GM21526 (cell line): ENCODE results near the gene CNOT8.
"Not testable (repeated sequence)": the region's sequence is repeated elsewhere in the genome, so short reads cannot be mapped to it uniquely, and the experiment has no call there.

Experiments used
- ATAC-seq: cut with Tn5 transposase; IDR thresholded peaks from one replicate; pipeline ENCODE4 v1.9.1; 2021; ENCODE audit warnings: moderate library complexity; ENCODE audit not compliant: unreplicated experiment, low FRiP score

Gene CNOT8

DNA sequence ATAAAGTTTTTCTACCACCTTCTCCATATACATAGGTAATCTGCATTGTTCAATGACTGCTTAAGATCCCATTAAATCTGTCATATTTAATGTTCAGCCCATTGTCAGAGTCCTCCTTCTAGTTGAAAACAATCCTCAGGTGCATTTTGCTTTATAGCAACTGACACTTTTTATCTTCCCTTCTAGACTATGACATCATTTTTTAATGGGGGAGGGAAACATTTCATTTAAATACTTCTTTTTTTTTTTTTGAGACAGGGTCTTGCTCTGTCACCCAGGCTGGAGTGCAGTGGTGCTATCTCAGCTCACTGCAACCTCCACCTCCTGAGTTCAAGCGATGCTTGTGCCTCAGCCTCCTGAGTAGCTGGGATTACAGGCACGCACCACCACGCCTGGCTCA, 25.6 kb upstream of the CNOT8 start:
- not testable (repeated sequence) for ATAC-seq

- no peak for ATAC-seq
Observed at GRCh38 chr5:154834053-154834452, 24.4 kb upstream of the CNOT8 start.

DNA sequence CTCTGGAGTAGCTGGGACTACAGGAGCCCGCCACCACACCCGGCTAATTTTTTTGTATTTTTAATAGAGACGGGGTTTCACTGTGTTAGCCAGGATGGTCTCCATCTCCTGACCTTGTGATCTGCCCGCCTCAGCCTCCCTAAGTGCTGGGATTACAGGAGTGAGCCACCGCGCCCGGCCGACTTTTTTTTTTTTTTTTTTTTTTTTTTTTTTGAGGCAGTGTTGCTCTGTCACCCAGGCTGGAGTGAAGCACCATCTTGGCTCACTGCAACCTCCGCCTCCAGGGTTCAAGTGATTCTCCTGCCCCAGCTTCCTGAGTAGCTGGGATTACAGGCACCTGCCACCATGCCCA, 22.8 kb upstream of the CNOT8 start:
- ATAC-seq: not testable (repeated sequence)

- no peak for ATAC-seq
Observed at GRCh38 chr5:154836225-154836624, 22.2 kb upstream of the CNOT8 start.

DNA sequence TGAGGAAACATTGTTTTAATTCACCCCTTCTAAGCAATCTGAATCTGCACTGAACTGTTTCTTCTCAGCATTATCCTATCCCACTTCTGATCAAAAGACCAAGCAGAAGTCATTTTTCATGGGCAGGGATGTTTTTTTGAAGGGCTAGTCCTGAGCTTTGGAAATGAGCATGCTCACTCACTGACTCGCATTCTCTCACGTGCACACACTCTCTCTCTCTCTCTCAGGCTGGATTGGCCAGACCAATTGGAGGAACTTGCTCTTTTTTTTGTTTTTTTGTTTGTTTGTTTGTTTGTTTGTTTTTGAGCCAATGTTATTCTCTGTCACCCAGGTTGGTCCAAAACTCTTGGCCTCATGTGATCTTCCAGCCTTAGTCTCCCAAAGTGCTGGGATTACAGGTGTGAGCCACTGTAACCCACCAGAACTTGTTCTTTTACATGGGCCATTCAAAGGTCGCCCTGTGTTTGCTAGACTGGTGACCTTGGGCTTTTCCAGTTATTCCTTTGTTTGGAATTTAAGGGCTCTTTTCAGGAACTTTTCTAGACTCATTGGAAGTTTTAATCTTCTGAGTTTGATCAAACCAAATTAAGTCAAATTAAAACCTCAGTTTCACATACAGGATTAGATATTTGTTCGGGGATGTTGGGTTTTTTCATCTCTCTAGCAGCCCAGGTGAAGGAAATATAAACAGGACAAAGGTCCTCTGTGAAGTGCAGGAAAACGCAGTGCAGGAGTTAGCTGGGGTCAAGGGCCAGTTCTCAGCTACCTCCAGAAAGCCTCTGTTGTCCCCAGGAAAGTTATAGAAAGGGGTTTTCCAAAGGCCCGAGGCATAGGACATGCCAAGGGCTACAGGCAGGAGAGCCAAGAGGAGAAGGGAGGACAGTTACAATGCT, 21.2 kb upstream of the CNOT8 start:
- no peak for ATAC-seq

DNA sequence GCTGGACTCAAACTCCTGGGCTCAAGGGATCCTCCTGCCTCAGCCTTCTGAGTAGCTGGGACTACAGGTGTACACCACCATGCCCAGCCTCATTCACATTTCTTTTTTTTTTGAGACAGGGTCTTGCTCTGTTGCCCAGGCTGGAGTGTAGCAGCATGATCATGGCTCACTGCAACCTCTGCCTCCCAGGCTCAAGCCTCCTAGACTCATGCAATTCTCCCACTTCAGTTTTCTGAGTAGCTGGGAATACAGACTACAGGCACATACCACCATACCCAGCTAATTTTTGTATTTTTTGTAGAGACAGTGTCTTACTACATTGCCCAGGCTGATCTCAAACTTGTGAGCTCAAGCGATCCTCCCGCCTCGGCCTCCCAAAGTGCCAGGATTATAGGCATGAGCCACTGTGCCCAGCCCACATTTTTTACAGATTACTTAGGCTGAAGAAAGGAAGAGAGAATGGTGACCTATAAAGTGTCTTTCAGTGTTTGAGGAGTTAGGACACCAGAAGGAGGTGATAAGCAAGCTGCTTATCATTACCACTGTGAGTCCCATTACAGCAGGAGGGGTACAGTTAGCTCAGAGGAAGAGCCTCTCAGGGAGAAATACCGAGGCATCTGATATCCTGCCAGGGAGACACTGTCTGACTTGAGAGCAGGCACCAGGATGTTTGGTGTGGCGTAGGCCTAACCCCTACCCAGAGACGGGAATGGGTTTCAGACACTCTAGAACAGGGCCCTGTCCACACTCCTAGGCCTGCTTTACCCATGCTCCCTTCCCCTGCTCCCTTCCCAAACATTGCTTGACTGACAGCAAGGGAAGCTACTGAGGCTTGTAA, 17.8 kb upstream of the CNOT8 start:
- ATAC-seq: no peak

DNA sequence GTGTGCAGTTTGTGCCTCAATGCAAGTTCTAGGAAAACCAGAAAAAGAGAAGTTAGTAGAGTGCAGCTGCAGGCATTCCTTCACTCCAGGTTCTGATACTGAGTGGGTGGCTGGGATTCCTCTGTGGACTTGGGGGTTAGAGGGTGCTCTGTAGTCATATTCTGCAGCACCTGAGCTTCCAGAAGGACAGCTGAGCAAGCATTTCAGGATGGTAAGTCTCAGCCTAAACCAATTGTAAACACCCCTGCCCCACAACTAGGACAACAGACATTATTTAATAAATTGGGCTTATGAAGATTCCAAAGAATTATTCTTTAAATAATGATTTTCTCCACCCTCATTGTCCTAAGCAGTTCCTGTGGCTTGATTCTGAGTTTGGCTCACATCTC, 17.2 kb upstream of the CNOT8 start:
- no peak for ATAC-seq

DNA sequence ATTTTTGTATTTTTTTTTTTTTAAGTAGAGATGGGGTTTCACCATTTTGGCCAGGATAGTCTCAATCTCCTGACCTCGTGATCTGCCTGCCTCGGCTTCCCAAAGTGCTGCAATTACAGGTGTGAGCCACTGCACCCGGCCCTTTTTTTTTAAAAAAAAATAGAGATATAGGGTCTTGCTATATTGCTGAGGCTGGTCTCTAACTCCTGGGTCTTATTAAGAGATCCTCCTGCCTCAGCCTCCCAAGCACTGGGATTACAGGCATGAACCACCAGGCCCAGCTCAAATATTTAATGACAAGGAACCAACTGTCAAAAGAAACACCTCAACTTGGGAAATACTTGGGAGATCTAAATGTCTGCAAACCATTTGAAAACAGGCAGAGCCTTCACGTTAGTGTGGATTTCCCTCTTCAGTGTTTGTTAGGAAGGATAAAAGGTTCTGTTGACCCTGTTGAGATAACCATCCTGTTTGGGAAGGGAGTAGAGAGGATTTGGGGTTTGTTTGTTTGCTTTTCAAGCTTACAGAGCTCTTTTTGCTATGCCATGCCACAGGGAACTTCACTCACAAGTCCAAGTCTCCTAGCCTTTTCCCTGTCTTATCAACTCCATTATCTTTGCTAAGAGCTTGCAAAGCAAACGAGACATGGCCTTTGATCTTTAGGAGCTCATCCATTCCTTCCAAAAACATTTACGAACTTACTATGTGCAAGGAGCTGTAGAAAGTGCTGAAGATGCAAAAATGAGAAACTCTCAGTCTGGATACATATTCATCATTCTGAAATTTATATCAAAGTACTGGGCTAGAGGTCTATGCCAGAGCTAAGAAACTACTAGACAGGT, 15.5 kb upstream of the CNOT8 start:
- ATAC-seq: no peak

DNA sequence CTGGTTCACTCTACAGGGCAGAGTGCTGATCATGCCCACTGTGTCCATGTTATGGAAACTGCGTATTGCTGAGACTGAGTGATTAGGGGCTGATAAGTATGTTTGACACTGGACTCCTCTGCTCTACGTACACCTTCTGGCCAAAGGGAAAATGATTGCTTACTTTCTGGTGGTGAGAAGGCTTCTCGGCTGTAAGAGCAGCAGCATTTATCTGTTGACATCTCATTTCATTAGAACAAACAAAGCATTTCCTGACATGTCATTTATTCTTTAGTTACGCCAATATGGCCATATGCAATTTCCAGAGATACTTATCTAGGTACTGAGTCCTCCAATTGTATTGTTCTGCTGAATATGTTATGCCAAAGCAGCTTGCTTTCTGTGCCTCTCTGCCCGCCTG, 13.6 kb upstream of the CNOT8 start:
- no peak for ATAC-seq

DNA sequence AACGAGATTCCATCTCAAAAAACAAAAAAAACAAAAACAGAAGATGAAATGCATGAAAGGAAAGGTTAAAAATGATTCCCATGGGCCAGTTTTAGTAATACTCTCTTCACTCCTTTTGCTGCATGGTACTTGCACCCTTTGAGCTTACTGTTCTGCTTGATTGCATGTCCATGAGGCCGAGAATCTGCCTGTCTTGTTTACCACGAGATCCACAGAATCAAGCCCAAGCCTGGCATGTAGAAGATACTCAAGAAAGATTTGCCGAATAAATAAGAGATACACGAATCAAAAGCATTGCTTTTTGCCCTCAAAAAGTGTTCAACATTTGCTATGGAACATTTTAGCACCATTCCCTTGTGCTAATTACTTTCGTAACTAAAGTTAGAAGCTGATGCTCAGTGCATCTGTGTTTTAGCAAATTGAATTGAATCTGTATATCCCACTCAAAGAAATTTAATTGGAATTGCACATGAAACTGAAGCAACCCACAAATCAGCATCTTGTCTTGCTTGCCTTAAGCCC, 9.1 kb upstream of the CNOT8 start:
- no peak for ATAC-seq

DNA sequence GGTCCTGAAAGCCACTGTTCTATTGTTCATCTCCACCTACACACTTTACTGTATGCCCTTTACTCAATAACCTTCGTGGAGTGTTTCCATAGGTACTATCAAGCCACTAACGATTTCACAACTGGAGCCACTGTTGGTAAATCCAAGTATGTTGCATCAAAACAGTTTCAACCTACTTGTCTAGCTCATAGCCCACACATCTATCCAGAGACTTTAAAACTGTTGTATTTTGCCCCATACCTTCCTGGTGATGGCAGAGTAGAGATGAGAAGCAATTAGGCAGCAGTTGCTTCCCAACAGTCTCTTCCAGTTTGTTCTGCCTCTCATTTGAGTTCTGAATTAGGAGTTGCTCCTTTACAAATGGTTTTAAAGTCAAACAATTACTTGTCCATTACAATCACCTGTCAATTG, 8.6 kb upstream of the CNOT8 start:
- ATAC-seq: no peak

DNA sequence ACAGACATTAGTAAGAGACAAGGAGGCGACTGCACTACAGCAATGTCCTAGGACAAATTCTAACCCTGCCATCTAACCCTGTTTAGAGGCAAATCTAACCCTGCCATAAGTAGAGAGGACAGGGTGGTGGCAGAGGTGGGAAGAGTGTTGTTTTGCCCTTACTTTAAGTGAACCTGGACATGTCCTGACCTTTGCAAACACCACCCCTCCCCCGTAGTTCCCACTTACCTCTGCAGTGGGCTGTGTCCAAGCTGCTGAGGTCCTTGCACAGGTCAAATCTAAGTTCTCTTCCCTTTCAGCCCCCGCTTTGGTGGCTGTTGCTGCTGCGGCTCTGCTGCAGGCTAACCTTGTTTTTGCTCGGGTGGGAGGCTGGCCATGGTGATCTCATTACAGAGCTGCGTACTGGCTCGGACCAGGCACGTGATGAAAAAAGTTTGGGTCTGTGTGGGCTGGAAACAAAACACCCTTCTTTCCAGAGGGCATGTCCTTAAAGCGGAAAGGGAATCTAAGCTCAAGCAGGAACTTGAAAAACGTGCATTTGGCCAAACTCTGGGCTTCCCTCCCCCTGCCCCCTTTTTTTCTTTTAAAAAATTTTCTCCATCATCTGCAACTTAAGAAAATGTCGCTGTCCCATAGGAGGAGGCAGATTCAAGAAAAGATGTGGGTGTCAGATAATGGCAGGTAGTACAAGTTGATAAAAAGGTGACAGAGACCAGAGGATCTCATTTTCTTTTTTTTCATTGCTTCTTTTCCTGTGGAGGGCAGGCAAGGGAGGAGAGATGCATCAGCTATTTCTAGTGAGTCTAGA, 8.0 kb upstream of the CNOT8 start, which contains the start of gene FAXDC2:
Gene FAXDC2 (minus strand): TSS at position 349 of the 808 bp plus-strand sequence. CDS start 12,425 bp downstream, outside the sequence.
- ATAC-seq: no peak

DNA sequence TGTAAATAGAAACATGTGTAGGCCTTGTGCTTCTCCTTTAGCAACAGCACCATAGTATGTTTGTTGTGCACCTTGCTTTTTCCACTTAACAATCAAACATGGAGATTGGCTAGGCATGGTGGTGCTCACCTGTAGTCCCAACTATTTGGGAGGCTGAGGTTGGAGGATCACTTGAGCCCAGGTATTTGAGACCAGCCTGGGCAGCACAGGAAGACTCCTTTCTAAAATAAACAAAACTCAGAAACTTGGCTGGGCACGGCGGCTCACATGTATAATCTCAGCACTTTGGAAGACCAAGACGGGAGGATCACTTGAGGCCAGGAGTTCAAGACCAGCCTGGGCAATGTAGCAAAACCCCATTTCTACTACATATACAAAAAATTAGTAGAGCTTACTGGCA, 7.1 kb upstream of the CNOT8 start:
- no peak for ATAC-seq

DNA sequence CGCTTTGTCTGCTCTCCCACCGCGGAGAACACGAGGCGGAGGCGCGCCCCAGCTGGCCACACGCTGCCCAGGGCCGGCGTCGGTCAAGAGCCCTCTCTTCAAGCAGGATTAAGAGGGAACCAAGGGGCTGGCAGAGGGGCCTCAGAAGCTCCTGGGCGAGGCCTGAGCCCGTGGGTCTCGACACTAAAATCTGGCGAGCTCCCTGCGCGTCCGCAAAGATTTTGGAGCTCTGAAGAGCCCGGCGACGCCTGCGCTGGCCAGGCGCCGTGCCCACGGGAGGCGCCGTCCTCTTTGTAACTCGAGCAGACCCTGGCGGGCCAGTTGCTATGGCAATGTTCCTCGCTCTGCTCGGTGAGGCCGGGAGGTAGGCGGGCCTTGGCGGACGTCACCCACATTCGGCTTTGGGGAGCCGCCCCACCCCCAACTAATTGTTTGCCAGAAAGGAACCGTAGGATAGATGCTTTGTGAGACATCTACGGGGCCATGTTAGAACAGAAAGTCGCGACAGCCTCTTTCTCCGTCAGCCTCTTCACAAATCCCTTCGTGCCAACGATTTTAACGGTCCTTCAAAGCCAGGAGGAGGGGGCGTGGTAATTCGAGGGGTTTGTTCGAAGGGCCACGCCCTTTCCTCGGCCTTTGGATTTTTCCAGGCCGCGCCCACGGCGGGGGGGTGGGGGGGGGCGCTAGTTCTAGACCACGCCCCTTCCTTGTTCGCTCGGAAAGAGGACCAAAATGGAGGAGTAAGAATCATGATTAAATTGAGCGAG, 714 bp upstream of the CNOT8 start:
- peak; percentile 61 for ATAC-seq

DNA sequence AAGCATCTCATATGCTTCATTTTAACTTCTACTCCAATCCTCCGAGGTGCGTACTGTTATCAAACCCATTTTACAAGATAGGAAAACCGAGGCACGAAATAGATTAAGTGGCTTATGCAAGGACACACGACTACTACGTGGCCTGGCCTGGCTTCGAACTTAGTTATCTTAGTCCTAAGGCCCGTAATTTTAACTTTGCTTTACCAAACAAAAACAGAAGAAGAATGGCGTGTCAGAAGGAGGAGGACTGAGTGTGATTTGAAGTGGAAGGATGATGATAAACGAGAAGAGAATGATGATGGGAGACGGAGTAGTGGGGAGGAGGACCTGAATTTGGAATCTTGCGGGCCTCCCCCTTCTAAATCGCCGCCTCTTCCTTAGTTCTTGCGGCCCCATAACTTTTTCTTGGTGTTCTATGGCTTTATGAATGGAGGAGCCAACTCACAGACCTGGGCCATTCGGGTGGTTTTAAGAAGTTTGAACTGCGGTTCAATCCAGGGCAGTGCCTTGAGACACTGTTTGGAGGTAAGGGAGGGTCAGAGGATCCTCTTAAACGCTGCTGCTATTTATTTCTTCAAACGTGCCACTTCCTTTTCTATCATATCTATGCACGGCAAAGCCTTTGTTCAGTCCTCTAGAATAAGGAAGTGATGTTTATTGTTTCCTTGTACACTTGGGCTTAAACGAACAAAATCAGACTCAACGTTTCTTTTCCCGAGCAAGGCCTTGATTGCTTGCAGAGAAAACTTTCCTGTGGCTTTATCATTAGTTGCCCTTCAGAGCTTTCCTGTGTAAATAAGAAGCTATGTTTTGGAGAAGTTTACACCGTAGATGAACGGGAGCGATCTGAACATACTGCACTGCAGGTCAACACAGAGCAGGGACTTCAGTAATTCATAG, 795 bp downstream of the CNOT8 start:
- no peak for ATAC-seq

DNA sequence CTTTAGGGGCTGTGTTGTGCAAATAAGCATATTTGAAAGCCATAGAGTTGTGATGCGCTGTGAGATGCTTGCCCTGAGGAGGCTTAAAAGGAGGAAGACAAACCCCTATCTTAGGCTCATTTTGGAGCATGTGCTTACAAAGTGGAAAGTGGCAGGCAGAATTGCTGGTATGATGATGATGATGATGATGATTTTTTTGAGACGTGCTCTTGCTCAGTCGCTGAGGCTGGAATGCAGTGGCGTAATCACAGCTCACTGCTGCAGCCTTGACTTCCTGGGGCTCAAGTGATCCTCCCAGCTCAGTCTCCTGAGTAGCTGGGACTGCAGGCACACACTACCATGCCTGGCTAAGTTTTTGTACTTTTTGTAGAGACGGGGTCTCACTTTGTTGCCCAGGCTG, 1.7 kb downstream of the CNOT8 start:
- ATAC-seq: no peak

DNA sequence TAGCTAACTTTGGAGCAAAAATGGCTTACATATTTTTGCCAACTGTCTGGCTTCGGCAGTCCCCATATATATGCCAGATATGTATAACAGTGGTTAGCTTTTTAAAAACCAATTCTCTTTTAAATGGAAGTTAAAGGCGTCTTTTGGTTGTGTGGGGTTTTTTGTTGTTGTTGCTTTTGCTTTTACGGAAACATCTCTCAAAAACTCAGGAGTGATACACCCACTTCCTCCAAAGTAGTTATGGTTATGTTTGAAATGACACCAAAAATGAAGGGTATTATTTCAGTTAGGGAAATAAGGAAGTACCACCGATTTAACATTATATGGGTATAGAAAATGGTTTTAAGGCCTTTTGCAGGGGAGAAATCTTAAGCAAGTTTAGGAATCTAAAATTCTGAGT, 2.3 kb downstream of the CNOT8 start:
- ATAC-seq: no peak

- no peak for ATAC-seq
Observed at GRCh38 chr5:154861946-154862345, 3.5 kb downstream of the CNOT8 start.
